HG03575 (cell line): ENCODE results near the gene FBXL13.
"Not testable (repeated sequence)": the region's sequence is repeated elsewhere in the genome, so short reads cannot be mapped to it uniquely, and the experiment has no call there.

Experiments used
- ATAC-seq: cut with Tn5 transposase; IDR thresholded peaks from one replicate; pipeline ENCODE4 v1.9.1; 2021; ENCODE audit not compliant: unreplicated experiment, insufficient number of reproducible peaks, low FRiP score; ENCODE audit errors: extremely low read depth

FBXL13 gene

GRCh38 chr7:103037823-103038739 is 36.5 kb downstream of the FBXL13 start:
- not testable (repeated sequence) for ATAC-seq

- ATAC-seq: no peak
Observed at GRCh38 chr7:103037476-103037822, 37.1 kb downstream of the FBXL13 start.

GRCh38 chr7:103034318-103034717 is 40.3 kb downstream of the FBXL13 start:
- not testable (repeated sequence) for ATAC-seq

- ATAC-seq: no peak
Observed at GRCh38 chr7:103031781-103032180, 42.8 kb downstream of the FBXL13 start.

GRCh38 chr7:103031024-103031423 is 43.6 kb downstream of the FBXL13 start:
- no peak for ATAC-seq

GRCh38 chr7:103025341-103025740 is 49.3 kb downstream of the FBXL13 start:
- no peak for ATAC-seq

GRCh38 chr7:103023578-103023977 is 51.0 kb downstream of the FBXL13 start:
- not testable (repeated sequence) for ATAC-seq

GRCh38 chr7:103021490-103021889 is 53.1 kb downstream of the FBXL13 start:
- not testable (repeated sequence) for ATAC-seq

GRCh38 chr7:103020876-103021275 is 53.7 kb downstream of the FBXL13 start:
- ATAC-seq: not testable (repeated sequence)

GRCh38 chr7:103018295-103018694 is 56.3 kb downstream of the FBXL13 start:
- ATAC-seq: not testable (repeated sequence)

GRCh38 chr7:103011650-103012049 is 62.9 kb downstream of the FBXL13 start:
- ATAC-seq: no peak

- ATAC-seq: no peak
Observed at GRCh38 chr7:103010211-103010610, 64.4 kb downstream of the FBXL13 start.

GRCh38 chr7:103009466-103010185 is 65.0 kb downstream of the FBXL13 start:
- no peak for ATAC-seq

GRCh38 chr7:103003004-103003403 is 71.6 kb downstream of the FBXL13 start:
- ATAC-seq: no peak

- ATAC-seq: no peak
Observed at GRCh38 chr7:103001210-103001609, 73.4 kb downstream of the FBXL13 start.

- ATAC-seq: no peak
Observed at GRCh38 chr7:102996957-102997356, 77.6 kb downstream of the FBXL13 start.

GRCh38 chr7:102995609-102996008 is 79.0 kb downstream of the FBXL13 start:
- not testable (repeated sequence) for ATAC-seq

- no peak for ATAC-seq
Observed at GRCh38 chr7:102994567-102994966, 80.0 kb downstream of the FBXL13 start.

- no peak for ATAC-seq
Observed at GRCh38 chr7:102993718-102994029, 80.9 kb downstream of the FBXL13 start.
